ENCODE data around the gene TTLL7.

TTLL7 gene

GRCh38 chr1:83998498-83999315 lies at the start of gene TTLL7:
TSS of gene TTLL7 (minus strand) at chr1:83999132. CDS start at chr1:83952211, 46,921 bp downstream.
- peak; percentile 41 for DNase-seq (ENCODE audit: insufficient read length, low spot score)

DNA sequence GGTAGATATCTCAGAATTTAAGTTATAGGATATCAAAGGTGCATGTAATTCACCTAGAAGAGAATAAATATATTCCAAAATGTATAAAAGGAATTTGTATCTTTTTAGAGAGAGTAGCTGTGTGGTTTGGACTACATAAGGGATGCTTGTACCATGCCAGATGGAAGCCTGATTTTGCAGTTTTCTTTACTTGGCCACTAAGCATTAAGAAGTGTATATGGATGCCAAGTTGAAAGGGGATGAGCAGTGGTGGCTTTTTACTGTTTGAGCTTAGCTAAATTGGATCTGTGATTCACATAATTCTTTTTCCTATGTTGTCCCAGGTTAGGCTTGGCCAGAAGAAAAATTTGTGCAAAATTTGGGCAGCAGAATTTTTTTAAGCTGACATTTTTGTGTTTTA lies 43.5 kb upstream of the TTLL7 start:
- FAIRE-seq, result no peak
- DNase-seq (ENCODE audit: insufficient read length, low spot score), result no peak

More at GRCh38 chr1:83998498-83999315, at the start of gene TTLL7:
- no peak for FAIRE-seq

DNA sequence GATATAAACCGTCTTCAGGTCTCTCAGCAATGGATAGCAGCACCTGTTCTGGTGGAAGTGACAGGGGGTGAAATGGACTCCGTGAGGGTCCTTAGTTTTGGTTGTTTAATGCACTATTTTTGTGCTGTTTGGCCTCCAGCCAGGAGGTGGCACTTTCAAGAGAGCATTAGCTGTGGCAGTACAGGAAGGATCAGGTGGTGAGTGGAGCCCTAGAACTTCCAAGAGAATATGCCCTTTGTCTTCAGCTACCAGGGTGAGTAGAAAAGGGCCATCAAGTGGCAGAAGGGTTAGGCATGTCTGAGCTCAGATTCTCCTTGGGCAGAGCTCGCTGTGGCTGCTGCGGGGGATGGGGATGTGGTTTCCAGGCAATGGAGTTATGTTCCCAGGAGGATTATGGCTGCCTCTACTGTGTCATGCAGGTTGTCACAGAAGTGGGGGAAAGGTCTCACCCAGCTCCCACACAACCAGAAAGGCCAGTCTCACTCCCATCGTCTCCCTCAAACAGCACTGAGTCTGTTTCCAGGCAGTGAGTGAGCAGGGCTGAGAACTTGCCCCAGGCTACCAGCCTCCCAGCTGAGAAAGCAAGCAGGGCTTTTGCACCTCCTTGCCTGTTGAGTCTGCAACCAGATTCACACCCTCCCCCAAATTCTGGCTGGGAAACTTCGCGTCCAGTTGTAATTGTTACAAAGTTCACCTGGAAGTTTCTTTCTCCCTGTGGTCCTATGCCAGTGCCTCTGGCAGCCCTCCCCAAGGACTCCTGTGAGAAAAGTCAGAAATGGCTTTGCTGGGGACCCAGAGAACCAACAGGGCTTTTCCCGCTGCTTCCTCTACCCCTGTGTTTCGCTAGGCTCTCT lies 39.1 kb upstream of the TTLL7 start:
- DNase-seq (ENCODE audit: insufficient read length, low spot score), result no peak
- no peak for FAIRE-seq

- DNase-seq (ENCODE audit: insufficient read length, low spot score) (no peak), FAIRE-seq (no peak)
Measured at GRCh38 chr1:84031802-84032327, 32.9 kb upstream of the TTLL7 start.

- no peak for FAIRE-seq
- DNase-seq (ENCODE audit: insufficient read length, low spot score), result no peak
Measured at GRCh38 chr1:84027368-84027767, 28.4 kb upstream of the TTLL7 start.

DNA sequence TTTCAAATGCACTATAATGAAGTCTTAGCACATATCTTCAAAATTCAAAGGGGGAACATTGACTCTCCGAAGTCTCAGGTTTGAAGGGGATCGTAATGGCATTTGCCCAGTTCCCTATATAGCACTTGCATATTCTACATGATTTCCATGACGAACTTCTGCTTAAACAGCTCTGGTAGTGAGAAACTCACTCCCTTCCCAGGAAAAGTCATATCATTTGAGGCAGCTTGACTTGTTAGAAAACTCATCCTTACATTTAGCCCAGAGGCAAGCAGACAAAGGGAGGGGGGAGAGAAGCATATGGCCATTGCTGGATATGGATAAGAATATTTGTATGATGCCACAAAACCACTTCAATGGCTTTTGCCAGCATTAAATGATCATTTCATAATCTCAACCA lies 27.0 kb upstream of the TTLL7 start:
- no peak for FAIRE-seq
- no peak for DNase-seq (ENCODE audit: insufficient read length, low spot score)

- no peak for DNase-seq (ENCODE audit: insufficient read length, low spot score)
- no peak for FAIRE-seq
Measured at GRCh38 chr1:84021822-84022221, 22.9 kb upstream of the TTLL7 start.

- DNase-seq (ENCODE audit: insufficient read length, low spot score), result no peak
- no peak for FAIRE-seq
Measured at GRCh38 chr1:84020151-84020550, 21.2 kb upstream of the TTLL7 start.

DNA sequence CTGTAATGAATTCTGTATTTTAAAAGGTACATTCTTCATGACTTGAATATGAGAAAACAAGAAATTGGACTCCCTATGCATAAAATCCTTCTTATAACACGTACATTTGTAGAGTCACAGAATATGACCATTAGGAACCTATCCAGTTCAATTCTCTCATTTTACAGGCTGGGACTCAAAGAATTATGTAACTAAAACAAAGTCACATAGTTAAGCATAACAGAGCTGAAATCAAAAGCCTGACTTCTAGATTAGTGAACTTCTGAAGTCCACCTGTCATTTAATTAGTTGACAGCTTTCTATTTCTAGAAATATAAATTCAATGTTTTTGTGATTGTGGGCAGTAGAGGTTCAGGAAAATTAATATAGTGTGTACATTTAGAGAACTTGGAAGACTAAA lies 20.3 kb upstream of the TTLL7 start:
- FAIRE-seq (no peak), DNase-seq (ENCODE audit: insufficient read length, low spot score) (no peak)

- FAIRE-seq (no peak), DNase-seq (ENCODE audit: insufficient read length, low spot score) (no peak)
Measured at GRCh38 chr1:84013708-84014107, 14.8 kb upstream of the TTLL7 start.

- no peak for DNase-seq (ENCODE audit: insufficient read length, low spot score)
- no peak for FAIRE-seq
Measured at GRCh38 chr1:84012018-84012417, 13.1 kb upstream of the TTLL7 start.

GRCh38 chr1:84010136-84010535 lies 11.2 kb upstream of the TTLL7 start:
- DNase-seq (ENCODE audit: insufficient read length, low spot score) (no peak), FAIRE-seq (no peak)

DNA sequence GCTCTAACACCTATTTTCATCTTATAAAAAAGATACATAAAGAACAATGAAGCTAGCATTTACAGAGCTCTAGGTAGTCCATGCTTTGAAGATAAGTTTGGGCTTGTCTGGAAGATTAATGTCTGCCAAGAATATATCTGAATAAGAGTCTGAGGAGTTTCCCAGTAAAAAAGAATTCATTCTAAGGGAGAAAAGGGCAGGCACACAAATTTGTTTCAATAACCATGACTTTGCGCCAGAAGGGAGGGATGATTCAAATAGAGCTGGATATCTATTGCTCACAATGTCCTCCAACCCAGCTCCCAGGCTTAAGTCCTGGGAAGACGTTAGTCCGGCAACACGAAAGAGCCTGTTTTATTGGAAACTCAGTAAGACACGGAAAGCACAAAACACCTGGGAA lies 9.7 kb upstream of the TTLL7 start:
- no peak for DNase-seq (ENCODE audit: insufficient read length, low spot score)
- FAIRE-seq, result no peak

GRCh38 chr1:84006591-84006990 lies 7.7 kb upstream of the TTLL7 start:
- FAIRE-seq (no peak), DNase-seq (ENCODE audit: insufficient read length, low spot score) (no peak)

DNA sequence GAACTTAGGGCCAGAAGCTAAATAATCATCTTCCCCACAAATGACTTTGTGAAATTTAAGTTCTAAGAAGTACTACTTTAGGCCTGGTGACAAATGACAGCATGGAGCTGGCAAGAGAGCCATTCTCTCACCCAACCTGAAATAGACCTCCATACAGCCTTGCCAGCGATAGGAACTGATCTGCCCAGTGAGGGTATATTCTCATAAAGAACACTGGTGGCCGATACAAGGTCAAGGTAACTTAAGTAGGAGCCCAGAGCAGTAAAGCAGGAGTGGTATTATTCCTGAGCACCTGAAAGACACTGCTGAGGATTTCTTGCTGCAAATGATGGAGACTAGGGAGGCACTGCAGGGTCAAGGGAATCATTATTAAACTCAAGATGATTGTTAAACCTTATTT lies 2.6 kb upstream of the TTLL7 start:
- FAIRE-seq, result no peak
- DNase-seq (ENCODE audit: insufficient read length, low spot score), result no peak

DNA sequence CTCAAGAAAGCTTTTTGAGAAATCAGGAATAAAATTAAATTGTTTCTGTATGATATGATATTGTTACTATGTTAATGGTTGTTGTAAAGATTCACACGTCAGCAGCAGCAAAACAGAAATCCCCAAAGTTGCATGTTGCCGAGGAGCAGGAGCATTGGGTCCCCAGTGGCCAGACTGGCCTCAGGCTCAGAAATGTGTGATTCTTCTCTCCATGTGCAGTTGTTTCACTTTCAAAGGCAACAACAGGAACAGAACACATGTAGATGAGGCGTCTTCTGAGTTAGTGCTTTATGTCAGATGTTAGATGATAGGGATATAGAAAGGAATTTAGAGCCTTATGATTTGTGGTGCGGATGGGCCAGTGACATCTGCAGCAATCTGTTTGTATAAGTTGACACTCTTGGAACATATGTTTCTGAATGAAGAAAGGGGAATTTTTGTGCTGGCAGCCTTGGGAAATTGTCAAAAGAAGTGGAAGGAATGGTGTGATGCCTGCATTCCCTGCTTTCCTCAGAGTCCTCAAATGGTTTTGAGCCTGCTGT lies 2.1 kb upstream of the TTLL7 start:
- FAIRE-seq, result no peak
- no peak for DNase-seq (ENCODE audit: insufficient read length, low spot score)

DNA sequence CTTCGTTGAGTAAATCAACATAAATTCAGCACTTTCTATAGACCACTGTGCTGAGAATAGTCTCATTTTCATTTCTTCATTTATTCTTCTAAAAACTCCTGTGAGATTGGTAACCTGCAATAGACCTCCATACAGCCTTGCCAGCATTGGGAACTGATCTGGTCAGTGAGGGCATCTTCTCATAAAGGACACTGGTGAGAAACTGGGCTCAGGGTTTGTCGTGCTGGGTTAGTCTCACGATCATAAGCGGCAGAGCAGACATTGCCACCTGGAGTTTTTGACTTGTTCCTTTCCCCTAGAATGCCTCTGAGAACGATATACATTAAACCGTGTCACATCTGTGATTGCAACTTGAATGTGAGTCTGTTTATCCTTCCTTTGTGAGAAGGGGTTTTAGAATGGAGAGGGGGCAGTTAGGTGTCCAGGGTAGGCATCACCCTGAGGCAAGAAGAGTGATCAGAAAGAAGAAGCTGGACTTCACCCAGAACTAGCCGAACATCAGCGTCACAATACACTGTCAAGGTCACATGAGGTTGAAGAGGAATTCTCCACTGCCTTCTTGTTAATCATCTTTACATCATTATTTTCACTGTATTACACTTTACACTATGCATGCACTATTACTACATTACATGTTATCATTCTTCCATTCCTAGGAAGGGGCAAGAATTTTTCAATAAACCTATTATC lies 1.4 kb upstream of the TTLL7 start:
- DNase-seq (ENCODE audit: insufficient read length, low spot score), result no peak
- FAIRE-seq, result no peak

DNA sequence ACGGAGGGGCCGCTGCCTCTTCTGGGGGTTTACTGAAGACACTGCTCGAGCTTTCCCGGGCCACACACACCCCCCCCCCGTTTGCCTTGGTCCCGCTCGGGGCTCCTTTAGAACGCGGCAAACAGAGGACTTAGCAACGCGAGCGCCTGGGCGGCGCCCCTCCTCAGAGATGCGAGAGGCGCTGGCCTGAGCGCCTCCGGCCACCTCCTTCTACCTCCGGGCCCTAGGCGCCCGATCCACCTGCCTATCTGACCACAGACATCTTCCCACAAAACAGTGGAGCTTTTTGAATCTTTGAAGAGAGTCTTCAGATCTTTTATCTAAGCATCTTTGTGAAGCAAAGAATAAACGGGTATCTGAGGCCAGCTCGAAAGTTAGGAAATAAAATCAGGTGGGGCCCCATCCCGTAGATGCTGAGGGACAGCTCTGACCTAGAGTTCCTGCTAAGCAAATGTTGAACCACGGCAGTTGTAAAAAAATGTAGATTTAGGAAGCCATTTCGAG lies 436 bp upstream of the TTLL7 start:
- FAIRE-seq (peak; percentile 48), DNase-seq (ENCODE audit: insufficient read length, low spot score) (peak; percentile 28)

- FAIRE-seq, result no peak
- no peak for DNase-seq (ENCODE audit: insufficient read length, low spot score)
Measured at GRCh38 chr1:83998205-83998497, 781 bp downstream of the TTLL7 start.

- DNase-seq (ENCODE audit: insufficient read length, low spot score) (no peak), FAIRE-seq (no peak)
Measured at GRCh38 chr1:83997631-83998030, 1.3 kb downstream of the TTLL7 start.

DNA sequence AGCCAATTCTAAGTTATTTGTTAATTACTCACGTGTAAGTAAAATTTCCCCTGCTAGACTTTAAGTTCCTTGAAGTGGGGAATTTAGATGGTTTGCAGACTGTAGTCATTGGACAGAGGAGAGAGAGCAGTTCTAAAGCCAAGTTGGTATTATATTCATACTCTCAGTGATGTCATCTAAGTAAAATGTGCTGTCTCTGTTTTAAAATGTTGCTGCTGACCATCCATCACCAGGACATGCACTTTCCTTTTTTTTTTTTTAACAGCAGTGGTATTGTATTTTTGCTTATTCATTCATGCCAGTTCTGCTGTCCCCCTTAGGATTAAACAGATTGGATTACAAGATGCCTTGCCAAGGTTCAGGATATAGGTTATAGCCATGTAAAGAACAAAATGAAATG lies 2.3 kb downstream of the TTLL7 start:
- FAIRE-seq (no peak), DNase-seq (ENCODE audit: insufficient read length, low spot score) (no peak)

All from GM19239 (cell line).